Common myeloid progenitor, CD34-positive (primary cell): ENCODE measurements around the gene FAHD2A.
"Not testable (repeated sequence)": the region's sequence is repeated elsewhere in the genome, so short reads cannot be mapped to it uniquely, and the experiment has no call there.

Experiments
- CTCF ChIA-PET: fragments of 350-600 bp; sonication (Branson Sonifier 250); formaldehyde crosslinking; loops from one replicate; lab custom pipeline; 2021; ENCODE audit warnings: antibody characterized with exemption; lab: Charles Lee
- POLR2A ChIA-PET: fragments of 350-600 bp; sonication (Branson Sonifier 250); formaldehyde crosslinking; loops from one replicate; lab custom pipeline; 2021; ENCODE audit warnings: antibody characterized with exemption; lab: Charles Lee
- DNase-seq, 3 donors: peaks; one replicate each; pipeline versions ENCODE4 v3.0.0 to v3.0.0-alpha.2; 2013
- H3K27ac ChIP-seq, 2 experiments: 1 replicate in 1 of 2; 2 replicates in 1 of 2; pipeline ENCODE4 v1.7.0; 2013; ENCODE audit warnings: inconsistent platforms in 2 of 2, low read length in 2 of 2, mild to moderate bottlenecking in 2 of 2, low read depth in 1 of 2, moderate library complexity in 1 of 2; ENCODE audit not compliant: severe bottlenecking in 2 of 2, insufficient read depth in 1 of 2, poor library complexity in 1 of 2
- H3K27me3 ChIP-seq, 5 experiments: replicated peaks in 2 of 5; 1 replicate in 3 of 5; 2 replicates in 2 of 5; pipeline versions ENCODE4 v1.6.1 to v1.7.0; 2013; ENCODE audit warnings: low read length in 4 of 5, mild to moderate bottlenecking in 2 of 5, moderate library complexity in 2 of 5, inconsistent platforms in 1 of 5; ENCODE audit not compliant: insufficient read depth in 5 of 5, control insufficient read depth in 4 of 5
- H3K36me3 ChIP-seq, 4 experiments: 1 replicate in 2 of 4; 2 replicates in 2 of 4; pipeline versions ENCODE4 v1.6.1 to v1.7.0; 2013; ENCODE audit warnings: low read length in 3 of 4, control low read depth in 1 of 4, mild to moderate bottlenecking in 1 of 4; ENCODE audit not compliant: control insufficient read depth in 4 of 4, insufficient read depth in 4 of 4
- H3K4me1 ChIP-seq, 4 experiments: 1 replicate in 3 of 4; 2 replicates in 1 of 4; pipeline versions ENCODE4 v1.6.1 to v1.7.1; 2013; ENCODE audit warnings: low read length in 3 of 4, mild to moderate bottlenecking in 3 of 4, control low read depth in 1 of 4, inconsistent platforms in 1 of 4, moderate library complexity in 1 of 4; ENCODE audit not compliant: control insufficient read depth in 4 of 4, insufficient read depth in 4 of 4; ENCODE audit errors: control extremely low read depth in 1 of 4
- H3K4me3 ChIP-seq, 7 experiments: 1 replicate in 4 of 7; 2 replicates in 3 of 7; pipeline versions ENCODE4 v1.5.1 to v1.7.0; 2013; ENCODE audit warnings: mild to moderate bottlenecking in 7 of 7, low read length in 6 of 7, moderate library complexity in 6 of 7, inconsistent platforms in 2 of 7, low read depth in 2 of 7, control low read depth in 1 of 7; ENCODE audit not compliant: insufficient read depth in 4 of 7, control insufficient read depth in 1 of 7; ENCODE audit errors: extremely low read depth in 1 of 7
- H3K9me3 ChIP-seq, 5 experiments: 1 replicate in 4 of 5; 2 replicates in 1 of 5; pipeline versions ENCODE4 v1.6.1 to v1.7.1; 2013; ENCODE audit warnings: low read length in 4 of 5, mild to moderate bottlenecking in 2 of 5, inconsistent platforms in 1 of 5, low read depth in 1 of 5, moderate library complexity in 1 of 5; ENCODE audit not compliant: control insufficient read depth in 4 of 5, insufficient read depth in 2 of 5; ENCODE audit errors: control extremely low read depth in 1 of 5
- WGBS: methylation state at CpG from one replicate; pipeline ENCODE4 v1.1.5; 2013; ENCODE audit not compliant: insufficient coverage; 5-methylcytosine and 5-hydroxymethylcytosine counted together

Gene FAHD2A

DNA sequence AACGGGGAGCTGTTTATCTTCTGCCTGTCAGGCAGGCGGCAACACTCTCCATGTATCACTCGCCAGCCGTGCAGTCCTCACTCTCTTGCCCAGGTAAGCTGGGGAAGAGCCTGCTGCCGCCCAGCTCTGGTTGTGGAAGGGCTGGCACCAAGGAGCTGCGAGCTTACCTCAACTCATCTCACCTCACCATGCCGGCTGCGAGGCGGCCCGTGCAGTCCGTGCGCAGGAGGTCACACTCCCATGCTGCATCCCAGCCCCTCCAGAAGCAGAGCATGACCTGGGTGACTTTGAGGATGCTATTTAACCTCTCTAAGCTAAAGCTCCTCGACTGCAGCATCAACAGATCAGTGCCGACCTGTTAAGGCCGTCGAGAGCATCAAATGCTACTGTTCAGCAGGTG lies 13.1 kb downstream of the FAHD2A start:
- peaks cover 0 to 11% (median 1%) of the 10 kb centered on the region in 4 experiments for H3K36me3 ChIP-seq
- H3K27me3 ChIP-seq, H3K9me3 ChIP-seq, H3K4me1 ChIP-seq, DNase-seq, POLR2A ChIA-PET, H3K27ac ChIP-seq, H3K4me3 ChIP-seq: not testable (repeated sequence)
- CTCF ChIA-PET = interaction anchor here (1.0 to 2.0 kb wide), 2 partner anchors 309 to 314 kb away, joined by 3 to 8 read pairs; no protein-coding TSS in a partner anchor
- 100% methylated on average over 7 of the region's 16 CpGs for WGBS

DNA sequence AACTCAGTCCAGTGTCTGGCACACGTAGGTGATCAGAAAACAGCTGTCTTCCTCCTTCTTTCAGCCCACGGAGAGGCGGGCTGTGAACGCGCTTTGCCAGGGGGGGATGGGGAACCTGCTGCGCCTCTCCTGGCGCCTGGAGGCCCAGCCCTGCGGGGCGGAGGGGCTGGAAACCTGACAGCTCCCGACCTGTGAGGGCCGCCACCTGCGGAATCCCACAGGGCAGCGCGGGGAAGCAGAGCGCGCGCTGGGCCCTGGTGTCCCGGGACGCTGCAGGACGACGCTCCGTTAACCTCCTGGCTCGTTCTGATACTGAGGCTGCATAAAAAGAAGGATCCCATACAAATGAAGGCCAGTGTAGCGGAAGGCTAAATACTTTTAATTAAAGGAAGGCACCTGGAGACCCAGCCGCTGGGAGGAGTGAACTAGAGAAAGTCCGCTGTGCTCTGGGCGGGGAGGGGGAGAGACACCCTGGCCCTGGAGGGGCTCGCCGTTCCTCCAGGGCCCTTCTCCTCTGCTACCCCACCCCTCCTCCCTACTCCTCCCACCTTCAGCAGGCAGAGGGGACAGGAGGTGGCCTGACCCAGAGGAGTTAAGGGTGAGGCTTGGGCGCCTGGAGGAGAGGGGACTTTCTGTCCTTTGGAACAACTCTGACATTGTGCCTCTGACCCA lies 24.8 kb downstream of the FAHD2A start:
- WGBS = no CpG with 5 or more reads among the region's 30 CpGs
- H3K9me3 ChIP-seq, H3K36me3 ChIP-seq, DNase-seq, H3K27ac ChIP-seq, POLR2A ChIA-PET, H3K4me3 ChIP-seq, H3K4me1 ChIP-seq, CTCF ChIA-PET, H3K27me3 ChIP-seq: not testable (repeated sequence)

DNA sequence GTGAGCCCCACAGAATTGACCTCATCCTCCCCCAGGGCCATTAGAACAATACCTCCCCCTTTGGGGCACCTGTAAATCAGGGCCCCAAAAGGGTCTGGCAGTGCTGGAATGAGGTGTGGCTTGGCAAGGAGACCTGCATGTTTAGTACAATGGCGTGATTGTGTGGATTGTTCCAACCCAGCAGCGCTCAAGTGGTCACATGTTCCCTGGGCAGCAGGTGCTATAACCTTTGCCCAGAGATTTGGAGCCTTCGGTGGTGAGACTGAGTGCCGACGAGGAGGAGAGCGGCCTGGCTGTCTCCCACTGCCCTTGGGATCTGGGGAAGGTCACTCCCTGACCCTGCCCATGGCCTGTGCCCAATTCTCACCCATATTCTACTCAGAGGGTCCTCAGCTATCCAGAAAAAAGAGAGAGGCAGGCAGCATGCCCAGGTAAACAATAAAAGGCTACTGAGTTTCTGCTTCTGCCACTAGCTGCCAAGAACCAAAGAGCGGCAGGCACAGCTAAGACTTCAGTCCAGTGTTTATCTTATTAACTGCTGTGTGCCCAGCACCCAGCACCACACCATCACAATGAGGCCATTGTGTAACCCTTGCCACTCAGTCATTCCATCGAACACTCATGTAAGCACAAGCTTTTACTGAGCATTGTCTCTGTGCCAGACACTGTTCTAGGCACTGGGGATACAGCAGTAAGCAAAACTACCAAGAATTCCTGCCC lies 27.4 kb downstream of the FAHD2A start:
- CTCF ChIA-PET, POLR2A ChIA-PET, H3K4me1 ChIP-seq, H3K27me3 ChIP-seq, H3K36me3 ChIP-seq, H3K9me3 ChIP-seq, H3K27ac ChIP-seq, H3K4me3 ChIP-seq, DNase-seq: not testable (repeated sequence)
- WGBS = no CpG with 5 or more reads among the region's 8 CpGs

DNA sequence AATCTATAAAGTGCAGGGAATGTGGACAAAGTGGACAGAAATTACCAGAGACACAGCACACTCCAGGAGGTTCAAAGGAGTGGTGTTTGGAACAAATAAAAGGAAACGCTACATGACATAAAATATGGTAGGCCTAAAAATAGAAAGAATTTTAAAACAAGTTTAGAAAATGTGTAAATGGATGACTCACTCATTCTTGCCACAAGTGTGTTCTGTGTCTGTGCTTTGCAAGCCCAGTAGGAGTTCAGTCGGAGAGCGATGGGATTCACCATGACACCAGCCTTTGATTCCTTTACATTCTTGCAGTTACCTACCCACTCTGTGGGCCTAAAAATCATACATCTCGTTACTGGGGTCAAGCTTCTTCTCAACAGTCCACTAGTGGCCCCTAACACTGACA lies 30.9 kb downstream of the FAHD2A start:
- H3K4me3 ChIP-seq, H3K27me3 ChIP-seq, POLR2A ChIA-PET, H3K36me3 ChIP-seq, H3K9me3 ChIP-seq, H3K4me1 ChIP-seq, CTCF ChIA-PET, H3K27ac ChIP-seq, DNase-seq: not testable (repeated sequence)
- WGBS = no CpG with 5 or more reads among the region's 4 CpGs

DNA sequence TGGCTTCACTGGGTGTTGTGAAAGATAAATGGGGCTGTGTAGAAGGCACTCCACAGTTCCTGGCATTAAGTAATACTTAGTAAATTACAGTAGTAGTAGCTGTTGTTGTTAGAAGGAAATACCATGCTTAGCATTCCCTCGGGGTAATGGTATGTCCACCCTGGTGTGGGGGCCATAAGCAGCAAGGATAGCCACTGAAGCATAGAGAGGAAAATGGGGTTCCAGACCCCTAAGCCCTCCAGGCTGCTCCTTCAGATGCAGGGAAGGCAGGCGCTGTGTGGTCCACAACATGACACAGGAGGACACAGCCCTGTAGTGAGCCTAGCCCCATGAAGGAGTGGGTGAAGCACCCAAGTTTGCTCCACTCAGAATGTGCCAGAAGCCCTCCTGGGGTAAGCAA lies 31.5 kb downstream of the FAHD2A start:
- H3K27ac ChIP-seq, H3K4me1 ChIP-seq, POLR2A ChIA-PET, H3K9me3 ChIP-seq, DNase-seq, CTCF ChIA-PET, H3K36me3 ChIP-seq, H3K27me3 ChIP-seq, H3K4me3 ChIP-seq: not testable (repeated sequence)
- WGBS = no CpG with 5 or more reads among the region's 2 CpGs

DNA sequence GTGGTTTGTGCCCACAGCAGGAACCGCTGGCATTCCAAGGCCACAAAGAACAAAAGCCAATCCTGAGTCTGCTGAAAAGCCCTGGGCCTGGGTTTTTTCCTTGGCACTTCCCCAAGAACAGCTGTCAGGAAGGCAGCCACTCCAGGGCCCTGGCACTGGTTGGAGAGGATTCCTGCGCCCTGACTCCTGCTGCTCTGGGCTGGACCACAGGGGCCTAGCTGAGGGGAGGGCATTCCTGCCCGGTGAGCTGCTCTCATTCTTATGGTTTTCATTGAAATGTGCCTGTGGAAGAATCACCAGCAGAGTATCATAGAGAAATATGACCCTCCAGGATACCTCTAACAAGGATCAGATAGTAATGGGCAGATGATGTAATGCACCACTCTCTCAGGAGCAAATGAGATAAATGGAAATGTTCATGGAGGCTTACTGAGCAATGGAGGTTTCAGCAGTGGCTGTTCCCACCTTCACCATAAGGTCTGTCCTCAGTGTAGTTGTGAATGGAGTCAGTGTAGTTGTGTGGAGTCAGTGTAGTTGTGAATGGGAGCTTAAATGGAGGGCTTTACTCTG lies 32.1 kb downstream of the FAHD2A start:
- WGBS = no CpG with 5 or more reads among the region's 3 CpGs
- CTCF ChIA-PET, H3K27ac ChIP-seq, H3K4me1 ChIP-seq, POLR2A ChIA-PET, H3K36me3 ChIP-seq, H3K9me3 ChIP-seq, H3K4me3 ChIP-seq, DNase-seq, H3K27me3 ChIP-seq: not testable (repeated sequence)

DNA sequence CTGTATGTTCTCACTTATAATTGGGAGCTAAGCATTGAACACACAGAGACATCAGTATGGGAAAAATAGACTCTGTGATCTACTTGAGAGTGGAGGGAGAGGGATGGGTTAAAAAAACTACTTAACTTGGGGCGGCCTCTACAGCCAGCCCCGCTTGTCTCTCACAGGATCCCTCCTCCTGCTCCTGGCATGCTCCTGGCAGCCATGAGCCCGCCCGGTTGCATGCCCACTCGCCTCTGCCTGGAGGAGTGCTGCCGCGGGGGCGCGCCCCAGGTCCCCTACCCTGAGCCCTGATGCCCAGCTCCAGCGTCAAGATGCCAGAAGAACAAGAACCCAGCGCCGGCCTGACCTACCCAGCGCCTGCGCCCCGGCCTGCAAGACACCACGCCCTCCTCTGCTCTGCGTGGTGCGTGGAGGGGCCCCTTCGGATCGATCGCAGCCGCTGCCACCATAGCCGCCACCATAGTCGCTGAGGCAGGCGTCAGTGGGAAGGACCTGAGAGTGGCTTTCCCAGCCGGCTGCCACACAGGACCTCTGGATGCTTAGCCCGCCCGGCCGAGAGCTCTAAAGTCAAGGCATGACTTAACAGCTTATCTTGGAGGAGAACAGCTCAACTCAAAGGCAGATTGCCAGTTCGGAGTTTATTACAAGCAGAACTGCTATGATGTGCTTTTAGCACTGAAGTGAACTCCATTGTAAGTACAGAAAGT lies 32.8 kb downstream of the FAHD2A start:
- CTCF ChIA-PET, H3K9me3 ChIP-seq, DNase-seq, H3K4me1 ChIP-seq, H3K4me3 ChIP-seq, POLR2A ChIA-PET, H3K27ac ChIP-seq, H3K27me3 ChIP-seq, H3K36me3 ChIP-seq: not testable (repeated sequence)
- WGBS = no CpG with 5 or more reads among the region's 30 CpGs
